Gastrocnemius medialis (tissue), 4 donors: ENCODE results near the gene PRICKLE1.

Source experiments
- POLR2A ChIP-seq, 2 donors: fragments of 450-650 bp; IDR thresholded peaks; one replicate each; pipeline ENCODE4 v1.6.1; 2017; ENCODE audit warnings: antibody characterized with exemption in 2 of 2, mild to moderate bottlenecking in 2 of 2, moderate library complexity in 2 of 2
- TF ChIP-seq, protein P1 (sequence below), 5 experiments: fragments of 450-650 bp in 3 of 5; fragments of 200-600 bp in 2 of 5; sonication (generic) in 2 of 5; IDR thresholded peaks in 4 of 5; conservative IDR thresholded peaks in 1 of 5; 1 replicate in 4 of 5; 2 replicates in 1 of 5; pipeline ENCODE4 v1.5.1; 2016 to 2019; ENCODE audit warnings: antibody characterized with exemption in 5 of 5, mild to moderate bottlenecking in 3 of 5, moderate library complexity in 3 of 5

DNA sequence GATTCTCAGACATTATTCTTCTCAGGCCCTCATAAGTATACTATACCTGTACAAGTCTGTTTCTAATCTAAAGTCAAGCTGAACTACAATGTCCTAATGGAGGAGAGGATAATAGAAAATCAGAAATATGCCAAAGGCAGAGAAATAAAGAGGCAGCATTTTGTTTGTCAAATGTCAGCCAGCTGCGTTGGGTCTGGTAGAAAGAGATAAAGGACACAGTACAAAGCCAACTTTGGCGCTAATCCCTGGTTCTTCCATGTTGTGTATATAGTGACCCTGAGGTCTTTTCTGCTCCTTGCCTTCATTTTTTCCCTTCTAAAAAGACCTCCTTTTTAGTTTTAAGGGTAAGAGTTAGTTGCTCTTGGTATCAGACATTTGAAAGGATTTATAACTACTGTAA is 103.1 kb downstream of the PRICKLE1 start:
- TF ChIP-seq, protein P1, sequence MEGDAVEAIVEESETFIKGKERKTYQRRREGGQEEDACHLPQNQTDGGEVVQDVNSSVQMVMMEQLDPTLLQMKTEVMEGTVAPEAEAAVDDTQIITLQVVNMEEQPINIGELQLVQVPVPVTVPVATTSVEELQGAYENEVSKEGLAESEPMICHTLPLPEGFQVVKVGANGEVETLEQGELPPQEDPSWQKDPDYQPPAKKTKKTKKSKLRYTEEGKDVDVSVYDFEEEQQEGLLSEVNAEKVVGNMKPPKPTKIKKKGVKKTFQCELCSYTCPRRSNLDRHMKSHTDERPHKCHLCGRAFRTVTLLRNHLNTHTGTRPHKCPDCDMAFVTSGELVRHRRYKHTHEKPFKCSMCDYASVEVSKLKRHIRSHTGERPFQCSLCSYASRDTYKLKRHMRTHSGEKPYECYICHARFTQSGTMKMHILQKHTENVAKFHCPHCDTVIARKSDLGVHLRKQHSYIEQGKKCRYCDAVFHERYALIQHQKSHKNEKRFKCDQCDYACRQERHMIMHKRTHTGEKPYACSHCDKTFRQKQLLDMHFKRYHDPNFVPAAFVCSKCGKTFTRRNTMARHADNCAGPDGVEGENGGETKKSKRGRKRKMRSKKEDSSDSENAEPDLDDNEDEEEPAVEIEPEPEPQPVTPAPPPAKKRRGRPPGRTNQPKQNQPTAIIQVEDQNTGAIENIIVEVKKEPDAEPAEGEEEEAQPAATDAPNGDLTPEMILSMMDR (IDR thresholded peaks at IDR 0.05 in 4 of 5, conservative IDR thresholded peaks at IDR 0.05 in 1 of 5): no peak
- TF ChIP-seq POLR2A (IDR thresholded peaks at IDR 0.05): no peak
